Nephron (organoid): ENCODE data around the gene SLC38A10.

ENCODE experiments used
- H3K27ac Mint-ChIP-seq, 3 experiments: 2 replicates each; pipeline ENCODE4 v1.8.0; 2020; ENCODE audit warnings: mixed read lengths in 3 of 3, mild to moderate bottlenecking in 2 of 3, moderate library complexity in 1 of 3
- H3K27me3 Mint-ChIP-seq: 2 replicates; pipeline ENCODE4 v1.8.0; 2021; ENCODE audit warnings: low read depth, mild to moderate bottlenecking, moderate library complexity, mixed read lengths
- H3K36me3 Mint-ChIP-seq: 2 replicates; pipeline ENCODE4 v1.8.0; 2020; ENCODE audit warnings: low read depth, mixed read lengths
- H3K4me1 Mint-ChIP-seq: 2 replicates; pipeline ENCODE4 v1.8.0; 2020; ENCODE audit warnings: mixed read lengths
- H3K4me3 Mint-ChIP-seq, 3 experiments: 2 replicates each; pipeline ENCODE4 v1.8.0; 2020; ENCODE audit warnings: mild to moderate bottlenecking in 3 of 3, mixed read lengths in 3 of 3, moderate library complexity in 2 of 3
- H3K9me3 Mint-ChIP-seq: 2 replicates; pipeline ENCODE4 v1.8.0; 2020; ENCODE audit warnings: mixed read lengths
- CTCF ChIP-seq, 3 experiments: fragments of 200-600 bp; sonication (generic); IDR thresholded peaks; one replicate each; pipeline ENCODE4 v1.5.0; 2021; ENCODE audit warnings: antibody characterized with exemption in 3 of 3; ENCODE audit not compliant: unreplicated experiment in 3 of 3

SLC38A10 gene

GRCh38 chr17:81336296-81336929, 41.3 kb upstream of the SLC38A10 start:
- peaks cover 60% of the 10 kb centered on the region for H3K4me1 Mint-ChIP-seq

GRCh38 chr17:81335773-81336157, 40.7 kb upstream of the SLC38A10 start:
- Mint-ChIP-seq H3K27me3 (peaks cover 13% of the 10 kb centered on the region), H3K9me3 (no peaks in the 10 kb centered on the region), H3K36me3 (no peaks in the 10 kb centered on the region), H3K4me1 (peaks cover 61% of the 10 kb centered on the region), H3K4me3 (no peak overlapping the region), H3K27ac (no peak overlapping the region)
- TF ChIP-seq CTCF (IDR thresholded peaks at IDR 0.05; ENCODE audit: unreplicated experiment in 3 of 3), result no peak

More at GRCh38 chr17:81336296-81336929, 41.3 kb upstream of the SLC38A10 start:
- no peak for TF ChIP-seq CTCF (IDR thresholded peaks at IDR 0.05; ENCODE audit: unreplicated experiment in 3 of 3)
- H3K27ac Mint-ChIP-seq, result no peak overlapping the region
- H3K9me3 Mint-ChIP-seq, result no peaks in the 10 kb centered on the region
- H3K4me3 Mint-ChIP-seq, result no peak overlapping the region
- H3K27me3 Mint-ChIP-seq, result peaks cover 13% of the 10 kb centered on the region
- H3K36me3 Mint-ChIP-seq, result no peaks in the 10 kb centered on the region

- H3K36me3 Mint-ChIP-seq, result no peaks in the 10 kb centered on the region
- H3K27me3 Mint-ChIP-seq, result peaks cover 17% of the 10 kb centered on the region
- H3K4me3 Mint-ChIP-seq, result no peak overlapping the region
- H3K4me1 Mint-ChIP-seq, result peaks cover 67% of the 10 kb centered on the region
- no peak overlapping the region for H3K27ac Mint-ChIP-seq
- H3K9me3 Mint-ChIP-seq, result no peaks in the 10 kb centered on the region
- no peak for TF ChIP-seq CTCF (IDR thresholded peaks at IDR 0.05; ENCODE audit: unreplicated experiment in 3 of 3)
Observed at GRCh38 chr17:81334987-81335772, 40.1 kb upstream of the SLC38A10 start.

GRCh38 chr17:81334391-81334901, 39.3 kb upstream of the SLC38A10 start:
- no peak for TF ChIP-seq CTCF (IDR thresholded peaks at IDR 0.05; ENCODE audit: unreplicated experiment in 3 of 3)
- Mint-ChIP-seq H3K27me3 (peaks cover 17% of the 10 kb centered on the region), H3K9me3 (no peaks in the 10 kb centered on the region), H3K27ac (no peak overlapping the region), H3K36me3 (no peaks in the 10 kb centered on the region), H3K4me1 (peaks cover 70% of the 10 kb centered on the region), H3K4me3 (no peak overlapping the region)

GRCh38 chr17:81333616-81334368, 38.7 kb upstream of the SLC38A10 start:
- no peaks in the 10 kb centered on the region for H3K36me3 Mint-ChIP-seq
- no peaks in the 10 kb centered on the region for H3K9me3 Mint-ChIP-seq
- peaks cover 21% of the 10 kb centered on the region for H3K27me3 Mint-ChIP-seq
- peaks cover 69% of the 10 kb centered on the region for H3K4me1 Mint-ChIP-seq
- no peak for TF ChIP-seq CTCF (IDR thresholded peaks at IDR 0.05; ENCODE audit: unreplicated experiment in 3 of 3)
- H3K4me3 Mint-ChIP-seq, result no peak overlapping the region
- no peak overlapping the region for H3K27ac Mint-ChIP-seq
